ENCODE measurements around the gene VGLL2. TPM values are rescaled to one million over a fixed set of nuclear protein-coding genes. Genes with fewer than 3 reads are reported as not detected.

VGLL2 gene
- total RNA-seq, 2 experiments from 2014 or later = not detected

- H3K4me1 Mint-ChIP-seq (ENCODE audit: low read depth) = no peaks in the 10 kb centered on the region
- peaks cover 37% of the 10 kb centered on the region for H3K27me3 Mint-ChIP-seq
- no peak overlapping the region for H3K27ac ChIP-seq (ENCODE audit: low read depth in 1 of 2, low read length in 2 of 2)
- ChIA-PET CTCF (no interaction called here), POLR2A (no interaction called here)
- no peaks in the 10 kb centered on the region for H3K36me3 Mint-ChIP-seq (ENCODE audit: low read depth)
- TF ChIP-seq, protein P1, sequence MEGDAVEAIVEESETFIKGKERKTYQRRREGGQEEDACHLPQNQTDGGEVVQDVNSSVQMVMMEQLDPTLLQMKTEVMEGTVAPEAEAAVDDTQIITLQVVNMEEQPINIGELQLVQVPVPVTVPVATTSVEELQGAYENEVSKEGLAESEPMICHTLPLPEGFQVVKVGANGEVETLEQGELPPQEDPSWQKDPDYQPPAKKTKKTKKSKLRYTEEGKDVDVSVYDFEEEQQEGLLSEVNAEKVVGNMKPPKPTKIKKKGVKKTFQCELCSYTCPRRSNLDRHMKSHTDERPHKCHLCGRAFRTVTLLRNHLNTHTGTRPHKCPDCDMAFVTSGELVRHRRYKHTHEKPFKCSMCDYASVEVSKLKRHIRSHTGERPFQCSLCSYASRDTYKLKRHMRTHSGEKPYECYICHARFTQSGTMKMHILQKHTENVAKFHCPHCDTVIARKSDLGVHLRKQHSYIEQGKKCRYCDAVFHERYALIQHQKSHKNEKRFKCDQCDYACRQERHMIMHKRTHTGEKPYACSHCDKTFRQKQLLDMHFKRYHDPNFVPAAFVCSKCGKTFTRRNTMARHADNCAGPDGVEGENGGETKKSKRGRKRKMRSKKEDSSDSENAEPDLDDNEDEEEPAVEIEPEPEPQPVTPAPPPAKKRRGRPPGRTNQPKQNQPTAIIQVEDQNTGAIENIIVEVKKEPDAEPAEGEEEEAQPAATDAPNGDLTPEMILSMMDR (IDR thresholded peaks at IDR 0.05) = no peak
- no peak for DNase-seq
- H3K4me3 ChIP-seq (ENCODE audit: low read length) = no peak overlapping the region
- peaks cover 0 to 3% of the 10 kb centered on the region in 2 experiments for H3K9me3 ChIP-seq (ENCODE audit: control insufficient read depth in 1 of 2, insufficient read depth in 1 of 2, low read length in 2 of 2)
- H3K27ac Mint-ChIP-seq = no peak overlapping the region
- H3K27me3 ChIP-seq (ENCODE audit: control insufficient read depth in 1 of 2, insufficient read depth in 2 of 2, low read length in 2 of 2) = no peaks in the 10 kb centered on the region
- H3K4me3 Mint-ChIP-seq = no peak overlapping the region
- no peaks in the 10 kb centered on the region for H3K36me3 ChIP-seq (ENCODE audit: insufficient read depth, low read length)
- ATAC-seq (ENCODE audit: poor library complexity) = no peak
- intact Hi-C loops (cut with DNase I, micrococcal nuclease) = no loop called here
- H3K9me3 Mint-ChIP-seq = no peaks in the 10 kb centered on the region
- no peaks in the 10 kb centered on the region for H3K4me1 ChIP-seq (ENCODE audit: insufficient read depth, low read length)
Measured at GRCh38 chr6:117290173-117290846, 25.0 kb downstream of the VGLL2 start.

DNA sequence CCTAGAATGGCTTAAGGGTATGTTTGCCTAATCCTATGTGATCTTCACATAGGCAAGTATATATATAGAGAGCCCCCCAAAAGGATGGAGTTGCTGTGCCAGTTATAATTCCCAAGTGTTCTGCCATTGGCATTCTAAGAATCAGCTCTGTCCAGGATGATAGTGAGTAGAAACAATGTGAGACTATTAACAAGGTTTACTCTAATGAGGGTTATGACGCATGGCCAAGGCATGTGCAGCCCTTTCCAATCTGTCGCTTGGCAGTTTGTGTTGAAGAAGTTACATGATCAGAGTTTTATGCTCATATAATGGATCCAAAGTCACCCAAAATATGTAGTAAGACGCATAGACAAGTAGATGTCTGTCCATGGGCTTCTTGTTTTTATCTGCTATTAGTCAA is 33.6 kb downstream of the VGLL2 start:
- Histone ChIP-seq H3K36me3 (ENCODE audit: insufficient read depth, low read length) (no peaks in the 10 kb centered on the region), H3K4me1 (ENCODE audit: insufficient read depth, low read length) (no peaks in the 10 kb centered on the region), H3K4me3 (ENCODE audit: low read length) (no peak overlapping the region), H3K27me3 (ENCODE audit: control insufficient read depth in 1 of 2, insufficient read depth in 2 of 2, low read length in 2 of 2) (peaks cover 0 to 3% of the 10 kb centered on the region in 2 experiments), H3K9me3 (ENCODE audit: control insufficient read depth in 1 of 2, insufficient read depth in 1 of 2, low read length in 2 of 2) (no peaks in the 10 kb centered on the region), H3K27ac (ENCODE audit: low read depth in 1 of 2, low read length in 2 of 2) (no peak overlapping the region)
- CTCF ChIA-PET = no interaction called here
- no peak for ATAC-seq (ENCODE audit: poor library complexity)
- POLR2A ChIA-PET = no interaction called here
- Mint-ChIP-seq H3K36me3 (ENCODE audit: low read depth) (no peaks in the 10 kb centered on the region), H3K27ac (no peak overlapping the region), H3K4me3 (no peak overlapping the region), H3K27me3 (peaks cover 18% of the 10 kb centered on the region), H3K9me3 (no peaks in the 10 kb centered on the region), H3K4me1 (ENCODE audit: low read depth) (no peaks in the 10 kb centered on the region)
- intact Hi-C loops (cut with DNase I, micrococcal nuclease) = no loop called here
- DNase-seq = no peak
- TF ChIP-seq, protein P1 (IDR thresholded peaks at IDR 0.05) = no peak

GRCh38 chr6:117303323-117303722 is 38.0 kb downstream of the VGLL2 start:
- no peak for DNase-seq
- H3K36me3 ChIP-seq (ENCODE audit: insufficient read depth, low read length) = no peaks in the 10 kb centered on the region
- peaks cover 10% of the 10 kb centered on the region for H3K27me3 Mint-ChIP-seq
- no peaks in the 10 kb centered on the region for H3K9me3 Mint-ChIP-seq
- no peaks in the 10 kb centered on the region for H3K4me1 ChIP-seq (ENCODE audit: insufficient read depth, low read length)
- intact Hi-C loops (cut with DNase I, micrococcal nuclease) = no loop called here
- H3K9me3 ChIP-seq (ENCODE audit: control insufficient read depth in 1 of 2, insufficient read depth in 1 of 2, low read length in 2 of 2) = no peaks in the 10 kb centered on the region
- no peak overlapping the region for H3K27ac ChIP-seq (ENCODE audit: low read depth in 1 of 2, low read length in 2 of 2)
- H3K4me3 ChIP-seq (ENCODE audit: low read length) = no peak overlapping the region
- no peaks in the 10 kb centered on the region for H3K4me1 Mint-ChIP-seq (ENCODE audit: low read depth)
- H3K27ac Mint-ChIP-seq = no peak overlapping the region
- peaks cover 0 to 3% of the 10 kb centered on the region in 2 experiments for H3K27me3 ChIP-seq (ENCODE audit: control insufficient read depth in 1 of 2, insufficient read depth in 2 of 2, low read length in 2 of 2)
- ChIA-PET POLR2A (no interaction called here), CTCF (no interaction called here)
- ATAC-seq (ENCODE audit: poor library complexity) = no peak
- TF ChIP-seq, protein P1 (IDR thresholded peaks at IDR 0.05) = no peak
- H3K36me3 Mint-ChIP-seq (ENCODE audit: low read depth) = no peaks in the 10 kb centered on the region
- H3K4me3 Mint-ChIP-seq = no peak overlapping the region
